GM10248 (cell line): ENCODE results near the gene NXPH2.

ENCODE experiments used
- CTCF ChIA-PET: fragments of 300-600 bp; sonication (Branson Sonifier 250); formaldehyde crosslinking; extraction: SDS; loops from one replicate; lab custom pipeline; 2021; ENCODE audit warnings: antibody characterized with exemption; lab: Yijun Ruan, JAX
- POLR2A ChIA-PET: fragments of 350-650 bp; sonication (Branson Sonifier 250); formaldehyde crosslinking; extraction: SDS; loops from one replicate; lab custom pipeline; 2020; ENCODE audit warnings: antibody characterized with exemption; lab: Yijun Ruan, JAX
- DNase-seq: peaks from one replicate; pipeline ENCODE4 v3.0.0; 2012; ENCODE audit errors: extremely low spot score
- TF ChIP-seq, protein P1 (sequence below): IDR thresholded peaks from 2 replicates; pipeline ENCODE4 v1.5.1; 2012; ENCODE audit warnings: mild to moderate bottlenecking, low read depth; ENCODE audit errors: extremely low read depth, missing control alignments, control extremely low read depth

Gene NXPH2

DNA sequence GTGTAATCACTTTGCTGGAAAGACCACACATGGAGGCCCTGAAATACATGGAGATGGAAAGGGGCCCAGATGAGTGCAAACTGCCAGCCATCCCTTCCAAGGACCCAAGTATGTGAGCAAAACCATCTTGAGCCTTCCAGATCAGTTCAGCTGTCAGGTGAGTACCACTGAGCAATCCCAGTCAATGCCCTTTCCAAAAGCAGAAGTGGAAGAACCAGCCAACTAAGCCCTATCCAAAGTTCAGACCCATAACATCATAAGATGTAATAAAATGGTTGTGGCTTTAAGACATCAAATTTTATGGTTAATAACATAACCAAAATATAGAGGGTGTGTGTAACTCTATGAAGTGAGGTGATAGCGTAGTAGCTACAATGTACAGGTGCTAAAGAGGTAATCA, 88.5 kb downstream of the NXPH2 start:
- ChIA-PET POLR2A (no interaction called here), CTCF (interaction anchor here (1.4 kb wide), 1 partner anchor 30 kb away, joined by 3 read pairs; no protein-coding TSS in a partner anchor)
- TF ChIP-seq, protein P1, sequence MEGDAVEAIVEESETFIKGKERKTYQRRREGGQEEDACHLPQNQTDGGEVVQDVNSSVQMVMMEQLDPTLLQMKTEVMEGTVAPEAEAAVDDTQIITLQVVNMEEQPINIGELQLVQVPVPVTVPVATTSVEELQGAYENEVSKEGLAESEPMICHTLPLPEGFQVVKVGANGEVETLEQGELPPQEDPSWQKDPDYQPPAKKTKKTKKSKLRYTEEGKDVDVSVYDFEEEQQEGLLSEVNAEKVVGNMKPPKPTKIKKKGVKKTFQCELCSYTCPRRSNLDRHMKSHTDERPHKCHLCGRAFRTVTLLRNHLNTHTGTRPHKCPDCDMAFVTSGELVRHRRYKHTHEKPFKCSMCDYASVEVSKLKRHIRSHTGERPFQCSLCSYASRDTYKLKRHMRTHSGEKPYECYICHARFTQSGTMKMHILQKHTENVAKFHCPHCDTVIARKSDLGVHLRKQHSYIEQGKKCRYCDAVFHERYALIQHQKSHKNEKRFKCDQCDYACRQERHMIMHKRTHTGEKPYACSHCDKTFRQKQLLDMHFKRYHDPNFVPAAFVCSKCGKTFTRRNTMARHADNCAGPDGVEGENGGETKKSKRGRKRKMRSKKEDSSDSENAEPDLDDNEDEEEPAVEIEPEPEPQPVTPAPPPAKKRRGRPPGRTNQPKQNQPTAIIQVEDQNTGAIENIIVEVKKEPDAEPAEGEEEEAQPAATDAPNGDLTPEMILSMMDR: no peak
- DNase-seq: no peak

- ChIA-PET CTCF (no interaction called here), POLR2A (no interaction called here)
- TF ChIP-seq, protein P1: no peak
- no peak for DNase-seq
These were observed 90.5 kb downstream of the NXPH2 start for GRCh38 chr2:138689705-138690104.

GRCh38 chr2:138682163-138682562, 98.0 kb downstream of the NXPH2 start:
- no peak for DNase-seq
- TF ChIP-seq, protein P1: no peak
- ChIA-PET POLR2A (no interaction called here), CTCF (interaction anchor here (0.6 to 1.4 kb wide), 2 partner anchors 16 to 65 kb away, joined by 3 read pairs; no protein-coding TSS in a partner anchor)

DNA sequence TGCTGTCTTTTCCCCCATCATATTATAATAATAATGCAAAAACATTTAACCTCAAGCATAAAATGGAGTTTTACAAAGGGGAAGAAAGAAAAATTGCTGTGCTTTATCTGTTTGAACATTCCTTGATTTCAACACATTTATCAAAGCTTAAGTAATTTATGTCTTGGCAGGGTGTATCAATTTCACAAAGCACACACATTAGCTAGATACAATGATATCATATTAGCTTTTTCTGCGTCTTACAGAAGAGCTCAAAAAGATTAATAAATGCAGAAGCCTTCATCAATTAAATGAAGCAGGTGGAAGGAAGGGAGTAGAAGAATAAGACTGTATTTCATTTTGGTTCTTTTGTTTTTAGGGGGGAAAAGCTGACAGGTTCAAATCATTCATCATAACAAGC, 103.0 kb downstream of the NXPH2 start:
- DNase-seq: no peak
- TF ChIP-seq, protein P1: no peak
- ChIA-PET CTCF (interaction anchor here (1.3 kb wide), 1 partner anchor 12 kb away, joined by 5 read pairs; no protein-coding TSS in a partner anchor), POLR2A (no interaction called here)

DNA sequence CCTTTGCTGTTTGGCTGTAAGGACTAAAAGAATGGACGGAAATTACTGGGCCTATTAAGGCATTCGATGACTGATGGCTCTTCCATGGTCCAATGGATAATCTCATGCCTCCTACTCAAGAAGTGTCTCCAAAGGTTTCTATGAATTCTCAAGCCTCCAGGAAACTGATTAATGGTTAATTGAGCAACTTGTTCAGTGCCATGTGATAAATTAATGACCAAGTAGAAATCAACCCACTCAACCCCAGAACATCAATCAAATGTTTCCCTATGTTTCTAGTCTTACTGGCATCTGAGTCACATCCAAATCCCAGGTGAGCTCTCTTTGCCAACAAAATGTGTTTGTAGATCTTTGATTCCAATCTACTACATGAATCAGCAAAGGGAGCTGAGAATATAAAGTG, 103.6 kb downstream of the NXPH2 start:
- CTCF ChIA-PET: interaction anchor here (1.2 to 1.3 kb wide), 2 partner anchors 12 to 111 kb away, joined by 3 to 5 read pairs; no protein-coding TSS in a partner anchor
- TF ChIP-seq, protein P1: no peak
- POLR2A ChIA-PET: no interaction called here
- DNase-seq: no peak

GRCh38 chr2:138671566-138671965, 108.6 kb downstream of the NXPH2 start:
- TF ChIP-seq, protein P1: no peak
- POLR2A ChIA-PET: no interaction called here
- DNase-seq: no peak
- CTCF ChIA-PET: no interaction called here
